NT2/D1 (cell line): Measurements from ENCODE around the gene SLC24A3.

Source experiments
- YY1 ChIP-seq: IDR thresholded peaks from 2 replicates; pipeline ENCODE4 v1.6.1; 2011; ENCODE audit not compliant: insufficient read length, insufficient read depth
- ZNF274 ChIP-seq: IDR thresholded peaks from 2 replicates; pipeline ENCODE4 v1.6.1; 2011; ENCODE audit warnings: mild to moderate bottlenecking, low read depth, low read length

- TF ChIP-seq ZNF274 = no peak
- no peak for TF ChIP-seq YY1
These were observed 403.6 kb downstream of the SLC24A3 start for GRCh38 chr20:19616081-19616480.
